GM21367 (cell line): ENCODE data around the gene RHCG.
"Not testable (repeated sequence)": the region's sequence is repeated elsewhere in the genome, so short reads cannot be mapped to it uniquely, and the experiment has no call there.

Source experiments
- ATAC-seq: cut with Tn5 transposase; IDR thresholded peaks from one replicate; pipeline ENCODE4 v1.9.1; 2021; ENCODE audit not compliant: unreplicated experiment

Gene RHCG

GRCh38 chr15:89479173-89479572 is 17.2 kb downstream of the RHCG start:
- ATAC-seq = no peak

- ATAC-seq = no peak
These were observed 18.8 kb downstream of the RHCG start for GRCh38 chr15:89477411-89478242.

- no peak for ATAC-seq
These were observed 20.7 kb downstream of the RHCG start for GRCh38 chr15:89475661-89476060.

- no peak for ATAC-seq
These were observed 23.6 kb downstream of the RHCG start for GRCh38 chr15:89472785-89473256.

- ATAC-seq = no peak
These were observed 26.8 kb downstream of the RHCG start for GRCh38 chr15:89469426-89470096.

- not testable (repeated sequence) for ATAC-seq
These were observed 27.6 kb downstream of the RHCG start for GRCh38 chr15:89468813-89469212.

- ATAC-seq = no peak
These were observed 33.3 kb downstream of the RHCG start for GRCh38 chr15:89463113-89463512.

- ATAC-seq = no peak
These were observed 34.0 kb downstream of the RHCG start for GRCh38 chr15:89462198-89462912.

- ATAC-seq = no peak
These were observed 35.0 kb downstream of the RHCG start for GRCh38 chr15:89461386-89461785.

- no peak for ATAC-seq
These were observed 36.3 kb downstream of the RHCG start for GRCh38 chr15:89460048-89460447.

- ATAC-seq = no peak
These were observed 36.9 kb downstream of the RHCG start for GRCh38 chr15:89459271-89460038.

- ATAC-seq = no peak
These were observed 37.9 kb downstream of the RHCG start for GRCh38 chr15:89458440-89458839.

- ATAC-seq = no peak
These were observed 39.3 kb downstream of the RHCG start for GRCh38 chr15:89457086-89457485.

- ATAC-seq = no peak
These were observed 40.8 kb downstream of the RHCG start for GRCh38 chr15:89455535-89455934.

- ATAC-seq = no peak
These were observed 44.0 kb downstream of the RHCG start for GRCh38 chr15:89452330-89452836.

- no peak for ATAC-seq
These were observed 44.5 kb downstream of the RHCG start for GRCh38 chr15:89451846-89452245.

- ATAC-seq = no peak
These were observed 46.0 kb downstream of the RHCG start for GRCh38 chr15:89450076-89451006.

GRCh38 chr15:89448825-89449224 is 47.6 kb downstream of the RHCG start:
- no peak for ATAC-seq

GRCh38 chr15:89447676-89448075 is 48.7 kb downstream of the RHCG start:
- ATAC-seq = no peak
